Measurements from ENCODE around the gene NEK7. TPM values are rescaled to one million over a fixed set of nuclear protein-coding genes. Genes with fewer than 3 reads are reported as not detected.
"Not testable (repeated sequence)": the region's sequence is repeated elsewhere in the genome, so short reads cannot be mapped to it uniquely, and the experiment has no call there.

The NEK7 gene
- total RNA-seq, 3 donors from 2014 or later = 58.4 to 110 (median 60.3) TPM

DNA sequence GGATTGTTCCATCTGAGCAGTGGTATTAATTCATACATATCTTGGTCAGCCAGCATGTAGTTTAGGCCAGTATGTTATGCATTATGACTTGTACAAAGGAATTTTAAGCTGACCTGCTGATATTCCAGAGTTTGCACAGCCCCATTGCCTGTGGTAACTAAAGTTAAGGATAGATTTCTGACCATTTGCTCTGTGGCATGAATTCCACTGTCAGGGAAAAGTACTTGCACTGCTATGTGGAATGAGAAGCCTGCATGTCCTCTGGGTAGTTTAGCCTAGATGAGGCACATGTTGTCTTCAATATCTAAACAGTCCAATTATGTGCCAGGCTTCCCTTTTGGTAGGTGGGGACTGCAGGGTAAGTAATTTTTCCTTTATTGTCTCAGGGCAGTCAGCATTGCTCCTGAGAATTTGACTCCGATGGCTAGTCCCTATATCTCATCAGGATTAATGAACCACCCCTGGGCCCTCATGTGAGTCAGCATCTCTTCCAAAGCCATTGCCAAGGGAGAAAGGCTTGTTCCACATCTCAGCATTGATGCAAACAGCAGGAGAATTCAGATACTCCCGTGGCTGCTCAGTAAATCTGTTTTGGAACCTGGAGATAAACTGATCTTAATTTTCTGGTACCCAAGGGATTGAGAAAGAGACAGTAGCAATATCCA lies 30.2 kb downstream of the NEK7 start:
- Histone ChIP-seq H3K4me3 (no peak overlapping the region), H3K9me3 (no peaks in the 10 kb centered on the region), H3K36me3 (ENCODE audit: low read depth) (no peaks in the 10 kb centered on the region), H3K4me1 (ENCODE audit: low read depth) (peaks cover 5% of the 10 kb centered on the region)
- no peak for ATAC-seq
- intact Hi-C loops (cut with DNase I, micrococcal nuclease) = no loop called here
- TF ChIP-seq, protein P1, sequence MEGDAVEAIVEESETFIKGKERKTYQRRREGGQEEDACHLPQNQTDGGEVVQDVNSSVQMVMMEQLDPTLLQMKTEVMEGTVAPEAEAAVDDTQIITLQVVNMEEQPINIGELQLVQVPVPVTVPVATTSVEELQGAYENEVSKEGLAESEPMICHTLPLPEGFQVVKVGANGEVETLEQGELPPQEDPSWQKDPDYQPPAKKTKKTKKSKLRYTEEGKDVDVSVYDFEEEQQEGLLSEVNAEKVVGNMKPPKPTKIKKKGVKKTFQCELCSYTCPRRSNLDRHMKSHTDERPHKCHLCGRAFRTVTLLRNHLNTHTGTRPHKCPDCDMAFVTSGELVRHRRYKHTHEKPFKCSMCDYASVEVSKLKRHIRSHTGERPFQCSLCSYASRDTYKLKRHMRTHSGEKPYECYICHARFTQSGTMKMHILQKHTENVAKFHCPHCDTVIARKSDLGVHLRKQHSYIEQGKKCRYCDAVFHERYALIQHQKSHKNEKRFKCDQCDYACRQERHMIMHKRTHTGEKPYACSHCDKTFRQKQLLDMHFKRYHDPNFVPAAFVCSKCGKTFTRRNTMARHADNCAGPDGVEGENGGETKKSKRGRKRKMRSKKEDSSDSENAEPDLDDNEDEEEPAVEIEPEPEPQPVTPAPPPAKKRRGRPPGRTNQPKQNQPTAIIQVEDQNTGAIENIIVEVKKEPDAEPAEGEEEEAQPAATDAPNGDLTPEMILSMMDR (IDR thresholded peaks at IDR 0.05) = no peak
- DNase-seq = no peak

DNA sequence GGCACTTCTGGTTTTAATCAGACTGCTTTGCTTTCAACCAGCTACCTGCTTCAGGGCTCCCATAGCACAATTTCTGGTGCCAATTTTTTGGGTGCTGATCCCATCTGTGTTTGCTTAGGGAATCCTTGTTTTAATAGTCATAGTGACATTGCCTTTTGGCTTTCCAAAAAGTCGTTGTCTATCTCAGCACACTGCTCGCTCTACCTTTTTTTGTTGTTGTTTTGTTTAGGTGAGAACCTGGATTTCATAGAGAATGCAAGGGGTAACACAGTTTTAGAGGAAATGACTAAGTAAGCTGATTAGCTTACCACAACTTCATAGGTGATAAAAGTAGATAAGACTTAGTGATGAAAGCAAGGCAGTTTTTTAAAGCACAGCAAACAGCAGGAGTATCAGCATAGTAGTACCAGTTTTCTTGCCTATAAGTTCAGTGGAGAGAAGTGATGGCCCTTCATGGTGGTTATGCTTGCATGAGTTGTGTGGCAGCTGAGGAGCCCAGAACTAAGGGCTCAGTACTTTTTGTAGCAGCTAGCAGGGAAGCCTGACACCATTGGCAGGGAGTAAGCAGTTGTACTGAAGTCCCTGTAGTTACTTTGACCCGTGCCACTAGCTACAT lies 31.3 kb downstream of the NEK7 start:
- no peak overlapping the region for H3K4me3 ChIP-seq
- H3K9me3 ChIP-seq = no peaks in the 10 kb centered on the region
- ATAC-seq = peak; percentile 63
- H3K4me1 ChIP-seq (ENCODE audit: low read depth) = peaks cover 5% of the 10 kb centered on the region
- DNase-seq = no peak
- TF ChIP-seq, protein P1 (IDR thresholded peaks at IDR 0.05) = no peak
- intact Hi-C loops (cut with DNase I, micrococcal nuclease) = no loop called here
- no peaks in the 10 kb centered on the region for H3K36me3 ChIP-seq (ENCODE audit: low read depth)

DNA sequence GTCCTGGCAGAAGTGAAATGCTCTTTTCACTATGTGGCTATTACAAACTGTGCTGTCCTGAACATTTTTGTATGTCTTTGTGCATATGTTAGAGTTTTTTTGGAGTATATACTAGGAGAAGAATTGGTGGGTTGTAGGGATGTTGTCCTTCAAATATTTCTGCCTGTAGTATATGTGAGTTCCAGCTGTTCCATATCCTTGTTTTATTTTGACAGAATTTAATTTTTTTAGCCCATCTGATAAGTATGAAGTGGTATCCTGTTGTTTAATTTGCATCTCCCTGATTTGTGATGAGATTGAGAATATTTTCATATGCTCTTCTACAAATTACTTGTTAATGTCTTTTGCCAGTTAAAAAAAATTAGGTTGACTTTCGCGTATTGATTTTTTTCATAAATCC lies 34.3 kb downstream of the NEK7 start:
- Histone ChIP-seq H3K9me3 (no peaks in the 10 kb centered on the region), H3K36me3 (ENCODE audit: low read depth) (no peaks in the 10 kb centered on the region), H3K4me1 (ENCODE audit: low read depth) (peaks cover 5% of the 10 kb centered on the region), H3K4me3 (no peak overlapping the region)
- intact Hi-C loops (cut with DNase I, micrococcal nuclease) = no loop called here
- ATAC-seq (no peak), DNase-seq (no peak)
- TF ChIP-seq, protein P1 (IDR thresholded peaks at IDR 0.05) = no peak

DNA sequence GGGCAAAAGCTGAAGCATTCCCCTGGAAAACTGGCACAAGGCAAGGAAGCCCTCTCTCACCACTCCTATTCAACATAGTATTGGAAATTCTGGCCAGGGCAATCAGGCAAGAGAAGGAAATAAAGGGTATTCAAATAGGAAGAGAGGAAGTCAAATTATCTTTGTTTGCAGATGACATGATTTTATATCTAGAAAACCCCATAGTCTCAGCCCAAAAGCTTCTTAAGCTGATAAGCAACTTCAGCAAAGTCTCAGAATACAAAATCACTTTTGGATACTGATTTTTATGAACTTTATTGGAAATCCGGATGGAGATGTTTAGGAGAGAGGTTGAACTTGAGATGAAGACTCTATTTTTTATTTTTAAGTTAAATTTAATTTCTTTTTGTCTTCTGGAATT lies 37.1 kb downstream of the NEK7 start:
- DNase-seq; H3K4me3 ChIP-seq; H3K36me3 ChIP-seq (ENCODE audit: low read depth); ATAC-seq; H3K4me1 ChIP-seq (ENCODE audit: low read depth); H3K9me3 ChIP-seq; intact Hi-C loops (cut with DNase I, micrococcal nuclease): not testable (repeated sequence)

DNA sequence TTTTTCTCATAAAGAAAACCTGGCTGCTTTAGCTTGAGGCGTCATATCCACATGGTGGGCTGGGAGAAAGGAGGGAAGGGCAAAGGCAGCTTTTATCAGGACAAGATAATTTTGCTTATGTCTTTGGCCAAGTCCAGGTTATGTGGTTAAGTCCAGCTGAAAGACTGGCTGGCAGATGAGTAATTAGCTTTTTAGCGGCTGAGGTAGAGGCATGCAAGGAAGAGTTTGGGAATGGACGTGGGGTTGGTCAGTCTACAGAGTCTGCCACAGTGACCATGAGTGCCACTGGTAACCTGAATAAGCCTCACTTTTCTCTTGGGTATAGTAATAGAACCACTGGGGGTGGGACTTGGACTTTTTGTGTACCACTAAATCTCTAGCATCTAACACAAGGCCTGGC lies 39.8 kb downstream of the NEK7 start:
- DNase-seq = no peak
- H3K4me3 ChIP-seq = no peak overlapping the region
- no peaks in the 10 kb centered on the region for H3K9me3 ChIP-seq
- H3K4me1 ChIP-seq (ENCODE audit: low read depth) = no peaks in the 10 kb centered on the region
- intact Hi-C loops (cut with DNase I, micrococcal nuclease) = no loop called here
- no peak for ATAC-seq
- no peaks in the 10 kb centered on the region for H3K36me3 ChIP-seq (ENCODE audit: low read depth)
- TF ChIP-seq, protein P1 (IDR thresholded peaks at IDR 0.05) = no peak

DNA sequence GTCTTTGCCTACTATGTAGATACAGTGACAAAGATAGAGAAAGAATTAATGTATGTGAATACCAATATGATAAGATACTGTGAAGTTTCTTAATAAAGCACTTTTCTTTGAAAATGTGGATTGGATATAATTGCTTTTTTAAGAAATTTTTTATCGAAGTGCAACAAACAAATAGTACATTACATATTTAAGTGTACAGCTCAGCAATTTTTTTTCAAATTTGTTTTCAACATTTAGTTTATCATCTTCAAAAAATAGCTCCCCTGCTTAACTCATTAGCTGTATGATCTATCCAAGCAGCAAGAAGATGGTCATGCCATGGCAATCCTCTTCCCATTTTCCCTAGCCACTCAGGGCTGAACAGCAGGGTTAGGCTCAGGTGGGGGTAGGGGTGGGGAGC lies 40.5 kb downstream of the NEK7 start:
- ATAC-seq (no peak), DNase-seq (no peak)
- Histone ChIP-seq H3K9me3 (no peaks in the 10 kb centered on the region), H3K36me3 (ENCODE audit: low read depth) (no peaks in the 10 kb centered on the region), H3K4me1 (ENCODE audit: low read depth) (no peaks in the 10 kb centered on the region), H3K4me3 (no peak overlapping the region)
- intact Hi-C loops (cut with DNase I, micrococcal nuclease) = no loop called here
- TF ChIP-seq, protein P1 (IDR thresholded peaks at IDR 0.05) = no peak
